NCI-H226 (cell line): ENCODE measurements around the gene HVCN1.
"Not testable (repeated sequence)": the region's sequence is repeated elsewhere in the genome, so short reads cannot be mapped to it uniquely, and the experiment has no call there.

Source experiments
- DNase-seq: peaks from one replicate; pipeline ENCODE4 v3.0.0-alpha.2; 2015

HVCN1 gene

DNA sequence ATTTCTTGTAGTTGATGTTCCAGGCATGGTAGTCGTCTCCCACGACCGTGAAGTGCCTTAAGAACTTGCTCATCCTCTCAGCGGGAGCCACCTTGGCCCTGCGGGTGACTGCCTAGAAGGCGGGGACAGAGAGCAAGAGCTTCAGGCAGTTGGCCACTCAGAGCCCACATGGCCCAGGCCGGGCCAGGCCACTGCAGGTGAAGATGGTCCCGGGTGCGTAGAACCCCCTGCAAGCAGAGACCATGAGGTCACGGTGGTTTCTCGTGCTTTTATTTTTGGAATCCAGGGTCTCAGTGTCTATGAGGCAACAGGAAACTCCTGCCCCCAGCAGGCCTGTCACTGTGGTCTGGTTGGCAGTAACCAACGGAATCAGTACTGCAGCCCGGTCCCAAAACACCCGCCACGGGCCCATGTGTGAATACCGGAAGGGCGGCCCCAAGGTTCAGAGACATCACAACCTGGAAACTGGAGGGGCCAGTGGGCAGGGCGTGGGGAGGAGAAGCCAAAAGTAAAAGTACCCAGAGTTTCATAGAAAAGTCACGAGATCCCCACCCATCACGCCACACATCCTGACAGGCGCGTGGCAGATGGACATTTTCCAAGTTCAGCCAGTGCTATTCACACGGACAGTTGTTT lies 27.5 kb downstream of the HVCN1 start:
- DNase-seq, result no peak

DNA sequence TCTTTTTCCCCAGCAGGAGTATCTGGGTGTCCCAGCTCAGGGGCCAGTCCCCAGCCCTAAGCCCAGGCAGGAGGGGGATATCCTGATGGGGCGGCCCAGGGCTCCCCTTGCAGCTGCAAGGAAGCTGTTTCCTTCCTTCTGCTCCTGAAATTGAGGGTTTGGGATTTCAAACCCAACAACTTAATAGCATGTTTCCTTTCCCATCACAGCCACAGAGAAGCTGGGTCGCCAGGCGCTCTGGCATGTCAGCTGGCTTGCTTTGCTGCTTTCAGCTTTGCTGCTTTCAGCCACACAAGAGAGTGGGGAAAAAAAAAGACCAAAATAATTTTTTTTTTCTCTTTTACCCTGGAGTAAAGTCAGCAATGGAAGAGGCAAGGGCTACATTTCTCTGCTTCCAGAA lies 30.0 kb downstream of the HVCN1 start:
- no peak for DNase-seq

DNA sequence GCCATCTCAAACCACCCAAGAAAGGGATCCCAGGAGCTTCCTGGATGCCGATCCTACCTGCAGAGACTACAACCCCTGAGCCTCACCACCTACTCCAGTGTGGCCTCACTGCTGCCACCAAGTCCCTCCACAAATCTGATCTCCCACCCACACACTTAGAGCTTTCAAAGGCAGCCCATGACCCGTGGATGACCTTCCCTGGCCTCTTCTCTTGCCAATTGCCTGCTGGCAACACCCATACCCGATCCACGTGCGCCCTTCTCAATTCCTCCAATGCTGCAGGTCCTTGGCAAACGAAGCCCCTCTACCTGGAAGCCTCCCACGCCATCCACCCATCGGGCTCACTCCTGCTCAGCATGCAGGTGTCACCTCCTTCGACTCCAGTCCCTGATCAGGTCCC lies 30.7 kb downstream of the HVCN1 start:
- DNase-seq, result no peak

DNA sequence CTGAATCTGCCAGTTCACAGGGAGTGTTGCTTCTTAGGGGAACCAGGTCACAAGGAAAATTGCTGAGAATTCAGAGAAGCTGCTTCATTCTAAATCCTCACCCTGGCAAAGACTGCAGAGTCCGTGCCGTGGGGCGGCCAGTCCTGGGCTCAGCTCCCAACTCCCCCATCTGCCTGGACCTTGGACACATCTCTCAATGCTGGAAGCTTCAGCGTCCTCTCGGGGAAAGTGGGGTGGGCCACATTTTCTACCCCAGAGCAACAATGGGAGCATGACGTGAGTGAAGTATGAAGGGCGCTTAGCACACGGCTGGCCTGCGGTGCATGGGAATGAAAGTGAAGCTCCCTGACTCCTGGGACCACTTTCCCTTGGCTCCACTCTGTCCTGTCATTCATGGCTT lies 31.2 kb downstream of the HVCN1 start:
- DNase-seq, result no peak

DNA sequence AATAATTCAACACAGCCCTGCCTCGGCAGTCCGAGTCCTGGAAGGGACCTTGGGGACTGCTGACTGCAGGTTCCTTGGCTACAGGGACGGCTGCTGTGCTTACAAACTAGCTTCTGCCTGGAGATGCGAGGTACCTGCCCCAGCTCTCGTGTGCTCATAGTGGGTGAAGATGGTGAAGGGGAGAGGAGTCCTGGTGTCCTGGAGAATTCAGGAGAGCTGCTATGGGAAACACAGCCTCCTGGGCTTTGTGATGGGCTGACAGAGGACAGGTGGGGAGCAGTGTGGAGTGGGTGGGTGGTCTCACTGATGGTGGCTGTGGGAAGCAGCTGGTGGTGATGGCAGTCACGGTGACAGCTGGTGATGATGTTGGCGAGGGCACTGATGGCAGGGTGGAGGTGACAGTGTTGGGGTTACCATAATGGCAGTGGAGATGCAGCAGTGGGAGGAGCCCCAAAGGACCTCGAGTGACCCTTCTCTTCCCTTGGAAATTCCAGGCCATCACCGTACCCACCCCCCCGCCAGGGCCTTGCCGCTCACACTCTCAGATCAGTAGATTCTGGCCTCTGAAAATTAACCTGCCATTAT lies 32.8 kb downstream of the HVCN1 start:
- no peak for DNase-seq

DNA sequence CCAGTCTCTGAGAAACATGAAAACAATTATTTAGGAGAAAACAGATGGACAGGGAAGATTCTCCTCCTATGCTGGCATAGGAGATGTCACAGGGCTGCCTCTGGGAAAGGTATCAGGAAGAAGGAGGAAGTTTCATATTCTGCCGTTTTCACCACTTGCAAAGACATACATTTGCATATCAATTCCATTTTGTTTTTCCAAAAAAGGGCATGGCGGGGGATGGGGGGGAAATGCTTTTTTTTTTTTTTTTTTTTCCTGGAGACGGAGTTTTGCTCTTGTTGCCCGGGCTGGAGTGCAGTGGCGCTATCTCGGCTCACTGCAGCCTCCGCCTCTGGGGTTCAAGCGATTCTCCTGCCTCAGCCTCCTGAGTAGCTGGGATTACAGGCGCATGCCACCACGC lies 34.7 kb downstream of the HVCN1 start:
- not testable (repeated sequence) for DNase-seq

DNA sequence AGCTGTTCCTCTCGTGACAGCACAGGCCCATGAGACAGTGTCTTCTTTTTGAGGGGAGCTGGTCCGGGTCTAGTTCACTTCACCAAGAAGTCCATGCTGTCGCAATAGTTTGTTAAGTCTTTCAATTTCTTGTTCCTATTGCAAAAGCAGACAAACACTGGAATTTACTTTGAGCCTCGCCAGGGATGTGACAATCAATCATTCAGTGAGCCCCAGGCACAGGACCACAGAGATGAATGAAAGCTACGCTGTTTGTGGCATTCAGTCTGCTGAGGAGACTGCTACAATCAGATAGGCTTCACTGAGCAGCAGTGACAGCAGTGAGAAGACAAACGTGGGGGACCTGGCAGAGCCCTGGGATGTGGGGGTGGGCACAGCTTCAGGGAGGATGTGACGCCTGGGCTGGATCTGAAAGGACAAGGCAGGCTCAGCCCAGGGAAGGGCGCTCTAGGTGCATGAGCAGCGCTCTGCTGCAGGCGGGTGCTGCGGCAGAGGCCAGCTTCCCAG lies 39.5 kb downstream of the HVCN1 start:
- no peak for DNase-seq

DNA sequence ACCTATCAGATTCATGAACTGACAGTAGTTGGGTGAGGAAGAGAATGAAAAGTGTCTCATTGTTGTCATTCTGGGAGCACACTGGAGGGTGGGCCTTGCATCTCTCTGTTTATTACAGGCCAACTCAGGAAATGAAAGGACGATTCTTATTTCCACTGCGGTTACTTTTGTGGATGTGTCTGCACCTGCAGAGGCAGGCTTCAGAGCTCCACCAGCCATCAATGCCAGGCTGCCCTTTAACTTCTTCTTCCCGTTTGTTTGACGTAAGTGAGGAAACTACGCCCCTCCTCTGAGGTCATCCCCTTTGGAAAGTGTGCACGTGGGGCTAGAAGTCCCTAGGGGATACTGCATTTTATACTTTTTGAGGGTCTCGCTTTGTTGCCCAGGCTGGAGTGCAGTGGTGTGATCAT lies 41.3 kb downstream of the HVCN1 start:
- no peak for DNase-seq

DNA sequence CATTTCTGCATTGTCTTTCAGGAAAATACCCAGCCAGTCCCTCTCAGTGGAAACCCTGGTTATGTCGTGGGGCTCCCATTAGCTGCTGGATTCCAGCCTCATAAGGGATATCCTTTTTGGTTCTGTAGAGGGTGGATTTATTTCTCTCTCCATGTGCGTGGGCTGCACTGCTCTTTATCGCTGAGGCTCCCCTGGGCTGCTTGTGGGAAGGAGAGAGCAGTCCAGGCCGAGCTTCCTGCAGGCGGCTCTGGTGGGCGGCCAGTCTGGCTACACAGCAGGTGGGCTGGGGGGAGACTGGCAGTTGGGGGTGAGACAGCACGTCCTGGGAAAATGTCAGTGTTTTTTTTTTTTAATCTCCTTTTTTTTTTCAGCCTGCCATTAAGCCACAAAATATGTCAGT lies 47.4 kb downstream of the HVCN1 start:
- DNase-seq, result no peak

DNA sequence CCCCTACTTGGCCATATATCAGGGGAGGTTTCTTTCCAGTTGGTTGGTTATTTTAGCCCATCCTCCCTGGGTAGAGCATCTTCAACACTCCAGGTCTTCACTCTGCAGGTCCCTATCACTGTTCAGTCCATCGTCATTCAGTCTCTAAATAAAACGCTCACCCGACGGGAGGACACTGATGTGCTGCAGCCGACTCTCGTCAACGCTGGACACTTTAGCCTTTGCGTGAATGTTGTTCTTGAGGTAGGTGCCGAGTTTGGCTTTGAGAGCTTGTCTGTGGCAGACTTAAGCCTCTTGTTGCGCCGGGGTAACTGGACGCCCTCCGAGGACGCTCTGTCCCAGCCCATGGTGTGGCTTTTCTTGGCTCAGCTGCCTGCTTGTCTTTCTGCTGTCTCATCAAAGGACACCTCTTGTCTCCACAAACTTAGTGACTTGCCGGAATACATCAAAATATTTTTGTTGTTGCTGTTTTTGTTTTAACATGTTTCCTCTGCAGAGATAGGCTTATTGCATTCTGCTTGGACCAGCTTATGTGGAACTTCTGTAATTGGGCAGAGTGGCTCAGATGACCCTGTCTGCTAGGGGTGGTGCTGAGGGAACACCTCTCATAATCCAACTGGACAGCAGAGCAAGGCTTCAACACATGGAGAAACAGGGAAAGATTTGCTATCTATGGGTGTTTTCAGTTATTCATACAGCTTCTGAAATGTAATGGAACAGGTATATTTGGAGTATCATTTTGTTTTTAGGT lies 48.5 kb downstream of the HVCN1 start:
- DNase-seq, result no peak

DNA sequence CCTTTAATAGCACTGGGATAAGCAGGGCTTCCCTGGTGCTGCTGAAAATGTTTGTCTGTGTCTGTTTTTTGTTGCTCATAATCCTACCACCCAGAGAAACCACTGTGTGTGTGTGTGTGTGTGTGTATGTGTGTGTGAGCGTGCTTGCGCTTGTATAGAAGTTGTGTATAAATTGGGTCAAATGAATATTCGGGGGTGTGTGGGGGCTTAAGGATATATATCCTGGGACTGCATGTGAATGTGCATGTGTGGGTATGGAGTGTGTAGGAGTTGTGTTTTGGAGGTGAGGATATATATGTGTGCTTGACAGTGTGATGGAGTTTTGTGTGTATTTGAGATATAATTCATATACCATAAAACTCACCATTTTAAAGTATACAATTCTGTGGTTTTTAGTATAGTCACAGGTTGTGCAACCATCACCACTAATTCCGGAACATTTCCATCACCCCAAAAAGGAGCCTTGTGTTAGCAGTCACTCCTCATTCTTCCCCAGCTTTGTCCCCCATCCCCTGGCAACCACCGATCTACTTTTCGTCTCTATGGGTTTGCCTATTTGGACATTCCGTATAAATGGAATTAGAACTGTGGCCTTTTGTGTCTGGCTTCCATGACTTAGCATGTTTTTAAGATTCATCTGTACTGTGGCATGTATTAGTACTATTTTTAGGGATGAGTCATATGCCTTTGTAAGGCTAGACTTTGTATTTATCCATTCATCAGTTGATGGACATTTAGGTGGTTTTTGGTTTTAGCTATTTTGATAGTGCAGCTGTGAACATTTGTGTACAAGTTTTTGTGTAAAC lies 49.4 kb downstream of the HVCN1 start:
- DNase-seq, result no peak

DNA sequence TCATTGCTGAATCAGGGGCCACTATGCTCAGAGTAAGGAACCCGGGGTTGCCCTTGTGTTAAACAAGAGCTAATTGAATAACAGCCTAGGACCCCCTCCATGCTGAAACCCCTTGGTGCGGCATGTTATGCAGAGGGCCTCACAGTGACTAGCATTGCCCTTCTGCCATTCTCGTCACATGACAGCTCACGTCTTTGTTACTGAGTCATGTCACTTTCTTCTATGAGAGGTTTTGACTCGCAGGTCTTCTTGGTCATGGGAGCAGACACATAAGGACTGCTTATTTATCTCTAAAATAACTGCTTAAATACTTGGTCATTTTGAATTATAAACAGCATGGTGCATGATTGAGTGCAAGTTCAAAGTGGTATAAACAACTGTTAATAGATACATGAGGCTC lies 50.1 kb downstream of the HVCN1 start:
- no peak for DNase-seq

DNA sequence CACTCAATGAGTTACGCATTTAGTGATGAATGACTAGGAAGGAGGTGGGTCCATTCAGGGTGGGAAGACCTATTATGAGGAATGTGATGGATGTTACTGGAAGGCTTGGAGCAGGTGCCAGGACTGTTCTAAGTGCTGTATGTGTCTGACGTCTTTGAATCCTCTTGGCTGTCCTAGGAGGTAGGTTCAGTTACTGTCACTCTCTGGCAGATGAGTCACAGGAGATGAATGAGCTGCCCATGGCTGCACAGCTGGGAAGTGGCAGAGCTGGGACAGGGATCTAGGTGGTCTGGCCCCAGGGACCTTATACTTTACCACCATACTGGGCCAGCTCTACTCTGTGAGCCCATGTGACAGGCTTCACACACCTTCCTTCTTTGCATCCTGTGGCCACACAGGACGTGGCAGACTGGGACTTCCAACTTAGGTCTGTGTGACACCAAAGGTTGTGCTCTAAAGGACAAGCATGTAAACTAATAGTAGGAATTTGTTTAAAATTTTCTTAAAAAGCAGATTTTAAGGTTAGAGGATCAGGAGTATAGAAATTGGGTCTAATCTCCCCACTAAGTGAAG lies 51.0 kb downstream of the HVCN1 start:
- no peak for DNase-seq

DNA sequence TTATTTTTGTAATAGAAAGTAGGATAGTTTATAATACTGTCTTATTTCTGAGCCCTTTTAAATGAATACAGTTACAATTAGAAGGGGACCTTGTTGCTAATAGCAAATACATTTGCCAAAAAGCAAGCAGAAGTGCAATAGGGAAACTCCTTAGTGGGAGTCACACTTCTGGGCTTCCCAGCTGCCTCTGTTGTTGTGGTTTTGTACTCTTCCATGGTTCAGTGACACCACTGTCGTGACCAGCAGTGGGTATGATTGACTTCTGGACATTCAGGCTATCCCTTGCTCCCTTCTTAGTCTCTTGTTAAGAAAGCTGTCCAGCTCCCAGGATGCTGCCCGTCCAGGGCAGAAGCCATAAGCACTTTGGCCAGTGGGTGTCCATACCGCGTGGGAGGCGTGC lies 52.4 kb downstream of the HVCN1 start:
- no peak for DNase-seq

DNA sequence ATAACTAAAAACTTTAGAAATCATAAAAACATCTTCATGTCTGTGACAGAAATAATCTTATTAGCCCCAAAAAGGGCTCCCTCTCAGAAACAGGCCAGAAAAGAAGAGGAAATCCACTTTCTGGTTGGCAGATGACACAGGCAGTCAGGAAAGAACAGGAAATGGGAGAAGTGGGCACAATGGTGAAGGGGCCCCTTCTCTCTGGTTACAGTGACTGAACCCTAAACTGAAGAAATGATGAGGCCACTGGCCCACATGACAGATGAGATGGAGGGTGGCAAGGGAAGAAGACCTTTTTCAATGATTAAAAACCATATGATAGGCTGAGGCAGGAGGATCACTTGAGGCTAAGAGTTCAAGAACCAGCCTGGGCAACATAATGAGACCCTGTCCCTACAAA lies 53.9 kb downstream of the HVCN1 start:
- DNase-seq, result no peak

DNA sequence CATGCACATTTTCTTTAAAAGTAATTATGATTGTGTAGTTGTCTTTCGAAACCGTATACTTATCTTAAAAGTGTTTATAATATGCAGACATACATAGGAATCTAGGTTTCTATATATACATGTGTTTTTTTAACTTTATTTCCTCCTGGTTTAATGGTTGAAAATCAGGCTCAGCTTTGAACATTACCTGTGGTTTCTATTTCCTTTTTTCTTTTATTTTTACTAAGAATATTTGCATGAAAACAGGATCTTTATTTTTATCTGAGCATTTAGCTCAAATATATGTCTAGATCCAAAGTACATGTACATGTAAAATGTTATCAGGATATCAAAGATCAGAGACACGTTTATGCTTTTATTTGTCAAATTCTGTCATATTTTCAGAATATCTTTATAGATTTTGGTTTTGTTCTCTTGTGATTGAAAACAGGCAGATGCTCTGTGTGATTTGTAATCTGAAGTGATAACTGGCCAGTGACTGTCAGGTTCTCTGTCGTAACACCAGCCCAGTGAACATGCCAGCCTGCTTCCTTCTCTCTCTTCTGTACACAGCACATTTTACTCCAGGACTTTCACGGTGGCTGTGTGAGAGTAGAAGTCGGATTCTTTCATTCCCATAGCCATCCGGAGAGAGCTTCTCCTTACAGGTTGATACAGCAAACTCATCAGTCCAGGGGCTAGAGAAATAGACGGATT lies 61.3 kb downstream of the HVCN1 start:
- DNase-seq, result no peak

DNA sequence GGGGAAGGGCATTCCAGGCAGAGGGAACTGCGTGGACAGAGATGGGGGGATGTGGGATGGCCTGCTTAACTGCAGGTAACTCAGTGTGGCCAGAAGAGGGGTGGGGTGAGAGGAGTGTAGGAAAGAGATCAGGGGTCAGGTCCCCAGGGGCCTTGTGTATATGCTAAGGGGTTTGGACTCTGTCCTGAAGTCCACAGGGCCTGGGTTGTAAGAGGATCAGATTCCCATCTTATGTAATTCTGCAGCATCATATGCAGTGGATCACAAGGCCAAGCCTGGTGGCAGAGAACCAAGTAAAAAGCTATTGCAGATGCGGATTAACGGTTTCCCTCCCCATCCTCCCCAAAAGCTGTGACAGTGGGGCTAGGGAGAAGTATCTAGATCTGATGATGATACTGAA lies 66.3 kb downstream of the HVCN1 start:
- no peak for DNase-seq

DNA sequence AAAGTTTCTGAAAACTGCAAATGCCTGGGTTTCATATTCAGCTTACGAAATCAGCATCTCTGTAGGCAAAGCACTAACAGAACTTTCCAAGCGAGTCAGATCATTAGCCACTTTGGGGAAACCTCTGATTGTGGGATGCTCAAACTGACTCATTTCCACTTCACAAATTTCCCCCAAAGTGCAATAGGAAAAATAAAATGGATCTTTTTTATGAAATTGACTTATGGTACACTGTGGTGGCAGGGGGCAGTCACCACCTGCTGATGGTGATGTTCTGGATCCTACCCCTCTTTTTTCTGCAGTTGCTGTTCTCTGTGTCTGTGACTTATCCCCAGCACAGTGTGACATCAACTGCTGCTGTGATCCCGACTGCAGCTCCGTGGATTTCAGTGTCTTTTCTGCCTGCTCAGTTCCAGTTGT lies 69.4 kb downstream of the HVCN1 start:
- DNase-seq, result no peak

DNA sequence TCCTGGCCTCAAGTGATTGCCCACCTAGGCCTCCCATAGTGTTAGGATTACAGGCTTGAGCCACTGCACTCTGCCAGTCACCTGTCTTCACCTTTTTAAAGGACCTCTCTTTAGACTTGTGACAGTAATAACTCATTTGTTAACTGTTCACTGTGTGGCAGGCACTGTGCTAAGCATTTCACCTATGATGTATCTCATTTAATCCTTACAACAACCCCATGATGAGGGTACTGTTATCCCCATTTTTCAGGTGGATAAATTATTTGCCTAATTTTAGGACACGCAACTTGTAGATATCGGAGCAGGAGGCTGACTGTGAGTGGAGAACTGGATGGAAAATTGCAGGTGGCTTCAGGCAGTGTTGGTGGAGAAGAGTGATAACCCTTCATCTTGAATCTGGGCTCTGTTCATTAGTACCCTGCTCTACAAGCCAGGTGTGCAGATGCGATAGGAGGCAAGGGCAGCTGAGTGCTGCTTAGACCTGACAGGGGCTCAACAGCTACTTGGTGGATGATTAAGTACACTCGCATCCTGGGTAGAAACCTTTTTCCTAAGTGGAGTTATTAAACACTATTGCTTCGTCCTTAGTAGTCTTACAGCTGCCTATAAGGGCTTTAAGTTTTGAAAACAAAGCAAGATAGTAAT lies 72.3 kb downstream of the HVCN1 start:
- no peak for DNase-seq

DNA sequence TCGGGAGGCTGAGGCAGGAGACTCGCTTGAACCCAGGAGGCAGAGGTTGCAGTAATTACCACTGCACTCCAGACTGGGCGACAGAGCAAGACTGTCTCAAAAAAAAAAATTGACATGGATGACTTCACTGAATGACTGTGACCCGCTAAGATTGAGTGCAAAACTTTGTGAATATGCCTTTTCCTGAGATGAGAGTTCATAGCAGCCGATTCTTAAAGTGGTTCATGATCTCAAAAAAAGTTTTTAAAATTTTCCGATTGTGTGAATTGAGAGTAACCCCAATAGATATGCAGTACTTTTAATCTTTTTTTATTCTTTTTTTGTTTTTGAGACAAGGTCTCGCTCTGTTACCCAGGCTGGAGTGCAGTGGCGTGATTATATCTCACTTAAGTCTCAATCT lies 73.7 kb downstream of the HVCN1 start:
- DNase-seq, result no peak

DNA sequence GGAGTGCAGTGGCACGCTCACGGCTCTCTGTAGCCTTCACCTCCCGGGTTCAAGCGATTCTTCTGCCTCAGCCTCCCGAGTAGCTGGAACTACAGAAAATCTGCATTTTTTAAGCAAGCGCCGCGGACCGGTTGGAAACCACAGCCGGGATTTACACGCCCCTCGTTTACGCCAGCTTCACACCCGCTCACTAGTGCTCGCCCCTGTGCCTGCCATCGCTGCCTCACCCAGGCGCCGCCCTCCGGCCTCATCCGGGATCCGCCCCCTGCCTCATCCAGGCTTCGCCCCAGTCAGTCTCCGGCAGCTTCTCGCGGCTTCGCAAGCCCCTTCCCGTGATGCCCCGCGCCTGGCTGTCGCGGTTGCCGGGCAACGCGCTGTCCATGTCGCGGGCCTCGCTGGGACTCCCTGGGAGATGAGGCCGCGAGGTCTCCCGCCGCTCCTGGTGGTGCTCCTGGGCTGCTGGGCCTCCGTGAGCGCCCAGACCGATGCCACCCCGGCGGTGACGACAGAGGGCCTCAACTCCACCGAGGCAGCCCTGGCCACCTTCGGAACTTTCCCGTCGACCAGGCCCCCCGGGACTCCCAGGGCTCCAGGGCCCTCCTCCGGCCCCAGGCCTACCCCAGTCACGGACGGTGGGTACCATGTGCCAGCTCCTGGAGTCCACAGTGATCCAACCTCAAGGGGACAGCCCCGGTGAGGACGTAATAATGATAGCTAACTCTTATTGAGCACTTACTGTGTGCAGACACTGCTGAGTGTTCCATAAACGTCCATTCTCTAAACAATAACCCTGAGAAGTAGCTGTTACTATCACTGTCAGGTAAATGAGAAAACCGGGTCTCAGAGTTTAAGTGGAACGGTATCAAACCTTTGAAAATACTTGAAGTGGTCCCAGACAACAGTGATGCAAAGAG lies 74.9 kb downstream of the HVCN1 start, which contains the start of gene TCTN1:
Gene TCTN1 (plus strand): TSS at position 359 of the 914 bp plus-strand sequence. CDS start 54 bp downstream, at position 413.
- DNase-seq, result peak; percentile 92
